Stimulated activated CD8-positive, alpha-beta memory T cell treated with anti-CD3 and anti-CD28 coated beads, Interleukin-7, amount 100 ng/mL, for 24 hours (primary cell): ENCODE results near the gene DHRSX.
"Not testable (repeated sequence)": the region's sequence is repeated elsewhere in the genome, so short reads cannot be mapped to it uniquely, and the experiment has no call there.

ENCODE experiments used
- DNase-seq: peaks from one replicate; pipeline ENCODE4 v3.0.0-alpha.2; 2020; ENCODE audit warnings: low read depth

DHRSX gene

DNA sequence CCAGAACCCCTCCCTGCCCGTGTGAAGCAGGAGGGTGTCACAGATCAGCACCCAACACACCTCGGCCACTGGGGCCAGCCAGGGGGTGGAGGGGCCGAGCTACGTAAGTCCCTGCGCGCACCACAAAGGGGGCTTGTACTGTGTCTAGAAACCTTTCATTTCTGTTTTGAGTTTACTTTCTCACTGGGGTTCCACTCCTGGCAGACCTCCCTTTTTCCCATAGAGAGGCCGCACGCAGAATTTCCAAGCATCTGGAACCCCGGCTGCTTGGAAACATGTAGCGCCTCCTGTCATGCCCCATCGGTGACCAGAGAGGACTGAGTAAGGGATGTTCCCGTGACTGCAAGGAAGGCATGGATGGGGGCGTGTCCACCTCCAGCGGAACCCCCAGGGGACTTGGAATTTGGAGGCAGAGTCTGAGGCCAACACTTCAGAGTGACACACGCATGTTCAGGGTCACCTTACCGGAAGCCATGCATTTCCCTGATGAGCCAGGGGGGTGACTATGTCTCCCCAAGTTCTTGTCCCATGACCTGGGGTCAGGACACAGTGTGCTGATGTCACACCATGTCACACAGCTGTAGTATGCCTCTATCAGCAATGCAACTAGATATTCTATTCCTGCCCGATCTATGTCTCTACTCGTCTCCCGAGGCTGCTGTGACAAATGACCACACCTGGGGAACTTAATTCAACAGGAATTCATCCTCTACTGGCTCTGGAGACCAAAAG lies 105.3 kb downstream of the DHRSX start:
- no peak for DNase-seq

GRCh38 chrX:2391869-2392606 lies 108.7 kb downstream of the DHRSX start:
- DNase-seq = no peak

DNA sequence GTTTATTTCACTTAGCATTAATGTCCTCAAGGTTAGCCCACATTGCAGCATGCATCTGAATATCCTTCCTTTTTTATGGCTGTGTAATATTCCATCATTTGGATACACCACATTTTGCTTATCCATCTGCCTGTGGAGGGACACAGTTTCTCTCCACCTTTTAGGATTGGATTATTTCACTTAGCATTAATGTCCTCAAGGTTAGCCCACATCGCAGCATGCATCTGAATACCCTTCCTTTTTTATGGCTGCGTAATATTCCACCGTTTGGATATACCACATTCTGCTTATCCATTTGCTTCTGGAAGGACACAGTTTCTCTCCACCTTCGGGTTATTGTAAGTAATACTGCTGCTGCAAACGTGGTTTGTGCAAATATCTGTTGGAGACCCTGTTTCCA lies 110.0 kb downstream of the DHRSX start:
- DNase-seq = no peak

DNA sequence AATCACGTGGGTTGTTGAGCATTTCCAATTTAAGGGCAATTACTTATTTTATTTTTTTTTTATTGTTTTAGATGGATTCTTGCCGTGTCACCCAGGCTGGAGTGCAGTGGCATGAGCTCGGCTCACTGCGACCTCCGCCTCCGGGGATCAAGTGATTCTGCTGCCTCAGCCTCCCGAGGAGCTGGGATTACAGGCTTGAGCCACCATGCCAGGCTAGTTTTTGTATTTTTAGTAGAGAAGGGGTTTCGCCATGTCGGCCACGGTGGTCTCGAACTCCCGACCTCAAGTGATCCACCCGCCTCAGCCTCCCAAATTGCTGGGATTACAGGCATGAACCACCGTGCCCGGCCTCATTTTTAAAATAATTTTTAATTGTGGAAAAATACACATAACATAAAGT lies 111.0 kb downstream of the DHRSX start:
- DNase-seq = not testable (repeated sequence)

GRCh38 chrX:2389324-2389723 lies 111.5 kb downstream of the DHRSX start:
- no peak for DNase-seq

GRCh38 chrX:2388669-2389068 lies 112.1 kb downstream of the DHRSX start:
- no peak for DNase-seq

DNA sequence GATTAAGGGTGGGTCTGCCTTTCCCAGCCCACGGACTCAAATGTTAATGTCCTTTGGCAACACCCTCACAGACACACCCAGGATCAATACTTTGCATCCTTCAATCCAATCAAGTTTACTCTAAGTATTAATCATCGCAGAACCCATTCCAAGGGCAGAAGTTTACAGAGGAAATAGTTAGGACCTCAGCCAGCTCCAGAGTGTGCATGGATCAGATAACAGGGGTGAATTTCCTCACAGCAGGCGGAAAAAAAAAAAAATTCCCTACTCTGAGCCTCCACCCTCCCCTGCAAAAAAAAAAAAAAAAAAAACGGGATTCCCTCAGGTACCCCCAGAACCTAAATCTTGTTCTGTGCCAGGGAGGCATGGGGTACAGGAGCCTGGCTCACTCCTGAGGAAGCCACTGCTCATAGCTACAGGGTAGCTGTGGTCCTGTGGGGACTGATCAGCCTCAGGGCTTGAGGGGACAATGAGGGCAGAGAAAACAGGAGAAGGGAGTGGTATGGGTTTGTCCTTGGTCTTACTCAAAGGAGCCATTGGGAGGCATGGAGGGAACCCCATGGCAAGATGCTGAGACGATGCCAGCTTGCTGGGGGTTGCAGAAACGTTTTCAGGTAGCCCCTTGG lies 113.0 kb downstream of the DHRSX start:
- DNase-seq = no peak

DNA sequence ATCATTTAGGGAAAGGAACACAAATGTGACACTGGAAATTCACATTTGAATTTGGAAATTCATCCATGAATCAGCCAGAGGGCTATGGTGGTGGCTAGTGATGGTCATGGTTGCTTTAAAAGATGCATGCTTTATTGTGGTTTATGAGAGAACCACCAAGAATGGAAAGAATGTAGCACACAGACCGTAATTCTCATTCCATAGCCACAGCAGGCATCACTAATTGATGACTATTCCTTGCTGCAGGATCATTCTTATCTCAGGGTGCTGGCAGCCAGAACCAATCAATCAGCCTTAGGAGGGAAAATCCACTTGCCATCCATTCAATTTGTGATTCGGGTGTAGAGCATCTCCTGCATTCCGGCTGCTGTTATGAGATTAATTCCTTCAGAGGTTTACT lies 115.6 kb downstream of the DHRSX start:
- no peak for DNase-seq

- no peak for DNase-seq
These were observed 116.3 kb downstream of the DHRSX start for GRCh38 chrX:2384486-2384885.

GRCh38 chrX:2383735-2384134 lies 117.0 kb downstream of the DHRSX start:
- DNase-seq = no peak

GRCh38 chrX:2383144-2383543 lies 117.6 kb downstream of the DHRSX start:
- no peak for DNase-seq

DNA sequence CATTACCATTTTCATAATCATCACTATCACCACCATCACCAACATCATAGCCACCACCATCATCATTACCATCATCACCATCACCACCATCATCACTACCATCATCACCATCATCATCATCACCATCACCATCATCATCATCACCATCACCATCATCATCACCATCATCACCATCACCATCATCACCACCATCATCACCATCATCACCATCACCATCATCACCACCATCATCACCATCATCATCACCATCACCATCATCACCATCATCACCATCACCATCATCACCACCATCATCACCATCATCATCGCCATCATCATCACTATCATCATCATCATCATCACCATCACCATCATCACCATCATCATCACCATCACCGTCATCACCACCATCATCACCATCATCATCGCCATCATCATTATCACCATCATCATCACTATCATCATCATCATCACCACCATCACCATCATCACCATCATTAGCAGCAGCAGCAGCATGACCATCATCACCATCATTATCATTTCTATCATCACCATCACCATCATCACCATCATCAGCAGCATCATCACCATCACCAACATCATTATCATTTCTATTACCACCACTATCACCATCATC lies 118.2 kb downstream of the DHRSX start:
- DNase-seq = not testable (repeated sequence)

- no peak for DNase-seq
These were observed 124.6 kb downstream of the DHRSX start for GRCh38 chrX:2376166-2376565.

DNA sequence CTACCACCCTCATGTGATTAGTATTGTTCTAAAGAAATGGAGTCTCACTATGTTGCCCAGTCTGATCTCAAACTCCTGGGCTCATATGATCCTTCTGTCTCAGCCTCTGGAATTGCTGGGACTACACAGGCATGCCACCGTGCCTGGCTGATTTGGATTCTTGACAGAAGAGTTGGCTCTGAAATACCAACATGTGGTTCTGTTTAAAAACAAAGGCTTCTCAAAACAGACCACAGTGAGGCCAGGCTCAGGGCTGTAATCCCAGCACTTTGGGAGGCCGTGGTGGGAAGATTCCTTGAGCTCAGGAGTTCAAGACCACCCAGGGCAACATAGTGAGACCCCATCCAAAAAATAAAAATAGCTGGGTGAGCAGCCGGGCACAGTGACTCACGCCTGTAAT lies 126.7 kb downstream of the DHRSX start:
- no peak for DNase-seq

DNA sequence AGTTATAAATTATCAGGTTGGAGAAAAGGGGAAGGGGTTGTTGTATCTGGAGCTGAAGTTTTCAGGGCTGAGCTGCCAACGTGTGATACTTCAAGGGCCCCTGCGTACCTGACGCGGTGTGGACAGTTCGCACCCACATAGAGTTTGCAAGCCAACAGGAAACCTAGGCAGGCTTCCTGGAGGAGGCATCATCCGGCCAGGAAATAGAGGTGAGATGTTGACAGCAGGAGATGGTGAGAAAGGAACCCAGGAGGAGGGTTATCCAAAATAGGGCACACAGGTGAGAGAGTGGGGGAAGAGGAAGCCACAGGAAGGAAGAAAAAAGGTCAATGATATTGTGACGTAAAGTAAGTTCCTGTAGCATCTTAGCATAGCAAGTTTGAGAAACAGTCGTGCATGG lies 127.2 kb downstream of the DHRSX start:
- no peak for DNase-seq

DNA sequence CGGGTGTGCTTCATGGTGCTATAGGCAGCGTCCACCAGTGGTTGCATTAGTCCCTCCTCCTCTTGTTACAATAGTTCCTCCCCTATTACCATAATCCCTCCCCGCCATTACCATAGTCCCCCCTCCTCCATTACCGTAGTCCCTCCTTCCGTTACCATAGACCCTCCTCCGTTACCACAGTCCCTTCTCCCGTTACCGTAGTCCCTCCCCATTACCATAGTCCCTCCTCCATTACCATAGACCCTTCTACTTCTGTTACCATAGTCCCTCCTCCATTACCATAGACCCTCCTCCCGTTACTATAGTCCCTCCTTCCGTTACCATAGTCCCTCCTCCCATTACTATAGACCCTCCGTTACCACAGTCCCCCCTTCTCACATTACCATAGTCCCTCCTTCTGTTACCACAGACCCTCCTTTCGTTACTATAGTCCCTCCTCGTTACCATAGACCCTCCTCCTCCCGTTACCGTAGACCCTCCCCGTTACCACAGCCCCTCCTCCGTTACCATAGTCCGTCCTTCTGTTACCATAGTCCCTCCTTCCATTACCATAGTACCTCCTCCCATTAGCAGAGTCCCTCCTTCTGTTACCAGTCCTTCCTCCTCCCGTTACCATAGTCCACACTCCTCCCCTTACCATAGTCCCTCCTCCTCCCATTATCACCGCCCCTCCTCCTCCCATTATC lies 129.6 kb downstream of the DHRSX start:
- DNase-seq = no peak

DNA sequence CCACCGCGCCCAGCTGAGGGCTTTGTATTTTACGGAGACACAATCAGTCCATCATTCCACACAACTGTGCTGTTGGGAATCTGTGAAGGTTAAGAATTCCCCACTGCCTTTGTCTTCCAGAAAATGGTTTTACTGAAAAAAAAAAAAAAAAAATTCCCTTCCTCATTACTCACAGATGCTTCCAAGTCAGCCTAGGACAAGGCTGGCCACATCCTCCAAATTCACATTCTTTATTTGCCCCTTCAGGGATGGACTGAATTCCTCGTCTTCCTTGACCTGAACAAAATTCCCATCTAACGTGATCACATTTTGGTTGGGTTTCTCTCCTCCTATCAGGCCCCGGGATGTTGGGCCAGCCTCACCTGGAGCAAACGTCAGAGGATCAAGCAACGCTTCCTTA lies 130.3 kb downstream of the DHRSX start:
- no peak for DNase-seq

DNA sequence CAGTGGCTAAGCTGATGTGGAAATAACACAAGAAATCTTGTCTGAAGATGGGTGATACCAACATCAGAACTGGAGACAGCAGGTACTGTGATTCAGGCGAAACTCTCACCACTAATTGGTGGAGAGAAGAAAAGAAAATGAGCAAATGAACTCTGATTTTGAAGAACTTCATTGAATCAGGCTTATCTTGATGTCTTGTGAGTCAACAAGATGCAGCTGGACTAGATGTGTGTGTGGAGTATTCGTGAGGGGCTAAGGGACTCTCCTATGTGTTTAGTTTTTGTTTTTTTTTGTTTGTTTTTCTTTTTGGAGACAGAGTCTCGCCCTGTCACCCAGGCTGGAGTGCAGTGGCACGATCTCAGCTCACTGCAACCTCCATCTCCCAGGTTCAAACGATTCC lies 131.6 kb downstream of the DHRSX start:
- no peak for DNase-seq

- DNase-seq = no peak
These were observed 140.0 kb downstream of the DHRSX start for GRCh38 chrX:2360731-2361130.

- DNase-seq = not testable (repeated sequence)
These were observed 141.3 kb downstream of the DHRSX start for GRCh38 chrX:2359522-2359921.

GRCh38 chrX:2351999-2352995 lies 148.5 kb downstream of the DHRSX start:
- no peak for DNase-seq
